ENCODE measurements around the gene GSX2.

GRCh38 chr4:54082168-54082567, 17.8 kb upstream of the GSX2 start:
- TF ChIP-seq CTCF (IDR thresholded peaks at IDR 0.05; ENCODE audit: insufficient read depth, low read length, poor library complexity, severe bottlenecking) (no peak), EZH2phosphoT487 (conservative IDR thresholded peaks at IDR 0.05; ENCODE audit: low read length) (no peak)

Data from SU-DHL-6 (cell line).